HG02943 (cell line): ENCODE measurements around the gene LECT2.

Experiments
- ATAC-seq: cut with Tn5 transposase; IDR thresholded peaks from one replicate; pipeline ENCODE4 v1.9.1; 2021; ENCODE audit warnings: mild to moderate bottlenecking, low read depth, moderate library complexity; ENCODE audit not compliant: unreplicated experiment

LECT2 gene

GRCh38 chr5:135954899-135955298 lies at the start of gene LECT2:
TSS of gene LECT2 (minus strand) at chr5:135954983. CDS start at chr5:135954833, 150 bp downstream.
- no peak for ATAC-seq

GRCh38 chr5:136004436-136004835 lies 49.7 kb upstream of the LECT2 start:
- ATAC-seq = no peak

- ATAC-seq = no peak
Measured at GRCh38 chr5:136001466-136001981, 46.7 kb upstream of the LECT2 start.

GRCh38 chr5:136000932-136001331 lies 46.1 kb upstream of the LECT2 start:
- no peak for ATAC-seq

- ATAC-seq = no peak
Measured at GRCh38 chr5:136000147-136000546, 45.4 kb upstream of the LECT2 start.

- no peak for ATAC-seq
Measured at GRCh38 chr5:135999406-136000139, 44.8 kb upstream of the LECT2 start.

- no peak for ATAC-seq
Measured at GRCh38 chr5:135998889-135999288, 44.1 kb upstream of the LECT2 start.

GRCh38 chr5:135997673-135998335 lies 43.0 kb upstream of the LECT2 start:
- ATAC-seq = no peak

GRCh38 chr5:135996611-135997010 lies 41.8 kb upstream of the LECT2 start:
- no peak for ATAC-seq

GRCh38 chr5:135995976-135996375 lies 41.2 kb upstream of the LECT2 start:
- ATAC-seq = no peak

GRCh38 chr5:135993880-135994636 lies 39.3 kb upstream of the LECT2 start:
- no peak for ATAC-seq

- no peak for ATAC-seq
Measured at GRCh38 chr5:135993335-135993879, 38.6 kb upstream of the LECT2 start.

GRCh38 chr5:135991429-135991828 lies 36.6 kb upstream of the LECT2 start:
- ATAC-seq = no peak

- ATAC-seq = no peak
Measured at GRCh38 chr5:135990528-135991255, 35.9 kb upstream of the LECT2 start.

- ATAC-seq = no peak
Measured at GRCh38 chr5:135989686-135990085, 34.9 kb upstream of the LECT2 start.

- ATAC-seq = no peak
Measured at GRCh38 chr5:135988546-135988945, 33.8 kb upstream of the LECT2 start.

GRCh38 chr5:135986891-135987401 lies 32.2 kb upstream of the LECT2 start:
- ATAC-seq = no peak

GRCh38 chr5:135986401-135986800 lies 31.6 kb upstream of the LECT2 start:
- ATAC-seq = no peak

GRCh38 chr5:135985951-135986350 lies 31.2 kb upstream of the LECT2 start:
- ATAC-seq = no peak

GRCh38 chr5:135980620-135981019 lies 25.8 kb upstream of the LECT2 start:
- ATAC-seq = no peak
